ENCODE measurements around the gene AFMID. TPM values are rescaled to one million over a fixed set of nuclear protein-coding genes. Genes with fewer than 3 reads are reported as not detected.

AFMID gene
- total RNA-seq, 1 experiment from 2014 or later: 65.8 TPM

- POLR2A ChIA-PET: interaction anchor here (1.3 kb wide), 1 partner anchor 23 kb away, joined by 7 read pairs; the partner anchor contains the start of genes AFMID and TK1
- BruUV-seq (replicated peaks): no TSS peak
- Histone ChIP-seq H3K9me2 (ENCODE audit: insufficient read depth) (no peaks in the 10 kb centered on the region), H3K27me3 (ENCODE audit: insufficient read depth, low read length) (no peaks in the 10 kb centered on the region), H3K4me3 (replicated peaks in 1 of 2; ENCODE audit: low read depth in 1 of 2, low read length in 2 of 2) (no peak overlapping the region), H3K4me2 (ENCODE audit: low read length) (no peak overlapping the region), H3K9me3 (ENCODE audit: control insufficient read depth in 1 of 2, insufficient read depth in 1 of 2, low read depth in 1 of 2, low read length in 2 of 2) (no peaks in the 10 kb centered on the region), H3K9ac (ENCODE audit: low read length) (no peak overlapping the region), H3K36me3 (ENCODE audit: control insufficient read depth in 1 of 2, insufficient read depth in 2 of 2, low read length in 2 of 2) (no peaks in the 10 kb centered on the region), H3K27ac (ENCODE audit: low read depth, low read length) (no peak overlapping the region), H4K20me1 (ENCODE audit: insufficient read depth) (no peaks in the 10 kb centered on the region), H3K79me2 (ENCODE audit: insufficient read depth, low read length) (peaks cover 5% of the 10 kb centered on the region), H2AFZ (ENCODE audit: low read depth, low read length, poor library complexity, severe bottlenecking) (no peak overlapping the region), H3K4me1 (ENCODE audit: control insufficient read depth in 1 of 2, insufficient read depth in 2 of 2, low read length in 2 of 2) (peaks cover 15 to 25% of the 10 kb centered on the region in 2 experiments; a peak in 3 of 4 replicates)
- no peak for ATAC-seq
- CTCF ChIA-PET: interaction anchor here (0.6 kb wide), 1 partner anchor 22 kb away, joined by 3 read pairs; no protein-coding TSS in a partner anchor
- intact Hi-C loops (cut with micrococcal nuclease): no loop called here
- RAD21 ChIA-PET (ENCODE audit: low non-redundant PET in 1 of 2, low total read pairs in 2 of 2, uncharacterized antibody in 2 of 2, unreplicated experiment in 2 of 2): no interaction called here
- TF ChIP-seq POLR2A (IDR thresholded peaks at IDR 0.05; ENCODE audit: borderline replicate concordance, extremely low read depth, insufficient read depth, insufficient read length) (no peak), YY1 (IDR thresholded peaks at IDR 0.05; ENCODE audit: extremely low read depth, insufficient replicate concordance, low read depth, low read length) (no peak), MAX (IDR thresholded peaks at IDR 0.05) (no peak), RAD21 (IDR thresholded peaks at IDR 0.05; ENCODE audit: low read depth) (no peak), CEBPB (IDR thresholded peaks at IDR 0.05; ENCODE audit: low read depth) (no peak), SIN3A (IDR thresholded peaks at IDR 0.05; ENCODE audit: low read depth) (no peak), ELF1 (IDR thresholded peaks at IDR 0.05; ENCODE audit: borderline replicate concordance, low read depth) (no peak), TCF7L2 (IDR thresholded peaks at IDR 0.05; ENCODE audit: borderline replicate concordance, extremely low read depth, insufficient read depth, insufficient read length) (no peak), EZH2 (IDR thresholded peaks at IDR 0.05) (no peak), ZFX (IDR thresholded peaks at IDR 0.05) (no peak), SP1 (IDR thresholded peaks at IDR 0.05; ENCODE audit: low read depth) (no peak), ZNF274 (IDR thresholded peaks at IDR 0.05; ENCODE audit: low read depth, low read length) (no peak), JUND (IDR thresholded peaks at IDR 0.05) (no peak), REST (IDR thresholded peaks at IDR 0.05; ENCODE audit: low read depth) (no peak)
- TF ChIP-seq, protein P1, sequence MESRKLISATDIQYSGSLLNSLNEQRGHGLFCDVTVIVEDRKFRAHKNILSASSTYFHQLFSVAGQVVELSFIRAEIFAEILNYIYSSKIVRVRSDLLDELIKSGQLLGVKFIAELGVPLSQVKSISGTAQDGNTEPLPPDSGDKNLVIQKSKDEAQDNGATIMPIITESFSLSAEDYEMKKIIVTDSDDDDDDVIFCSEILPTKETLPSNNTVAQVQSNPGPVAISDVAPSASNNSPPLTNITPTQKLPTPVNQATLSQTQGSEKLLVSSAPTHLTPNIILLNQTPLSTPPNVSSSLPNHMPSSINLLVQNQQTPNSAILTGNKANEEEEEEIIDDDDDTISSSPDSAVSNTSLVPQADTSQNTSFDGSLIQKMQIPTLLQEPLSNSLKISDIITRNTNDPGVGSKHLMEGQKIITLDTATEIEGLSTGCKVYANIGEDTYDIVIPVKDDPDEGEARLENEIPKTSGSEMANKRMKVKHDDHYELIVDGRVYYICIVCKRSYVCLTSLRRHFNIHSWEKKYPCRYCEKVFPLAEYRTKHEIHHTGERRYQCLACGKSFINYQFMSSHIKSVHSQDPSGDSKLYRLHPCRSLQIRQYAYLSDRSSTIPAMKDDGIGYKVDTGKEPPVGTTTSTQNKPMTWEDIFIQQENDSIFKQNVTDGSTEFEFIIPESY (IDR thresholded peaks at IDR 0.05; ENCODE audit: extremely low read depth, insufficient replicate concordance, low read length): no peak
- no peak for DNase-seq (ENCODE audit: low read depth, low spot score)
Measured at GRCh38 chr17:78163881-78164747, 23.0 kb upstream of the AFMID start.
